ENCODE data around the gene MACROH2A1. TPM values are rescaled to one million over a fixed set of nuclear protein-coding genes. Genes with fewer than 3 reads are reported as not detected.

The MACROH2A1 gene
- total and polyA plus RNA-seq, 9 of the 15 experiments (the other 6 are each of a cell fraction or from before 2014, with no cell fraction given): 44.9 to 289 (median 193) TPM

- Histone ChIP-seq H4K20me1 (replicated peaks; ENCODE audit: control insufficient read depth, insufficient read depth, low read length) (no peaks in the 10 kb centered on the region), H3K9ac (ENCODE audit: insufficient read depth in 1 of 2, low read depth in 2 of 2, low read length in 2 of 2) (no peak overlapping the region), H3K4me1 (replicated peaks in 1 of 2; ENCODE audit: control insufficient read depth in 2 of 2, insufficient read depth in 2 of 2, low read length in 2 of 2) (peaks cover 7 to 12% of the 10 kb centered on the region in 2 experiments; a peak in 4 of 5 replicates), H3K4me2 (ENCODE audit: insufficient read depth, low read length) (no peak overlapping the region), H3K36me3 (ENCODE audit: control insufficient read depth, insufficient read depth, low read length) (no peaks in the 10 kb centered on the region), H3K27me3 (ENCODE audit: control insufficient read depth in 2 of 2, insufficient read depth in 2 of 2, low read length in 2 of 2) (no peaks in the 10 kb centered on the region), H3K9me3 (replicated peaks; ENCODE audit: control insufficient read depth, insufficient read depth, low read depth, low read length) (peaks cover 11% of the 10 kb centered on the region), H3K27ac (ENCODE audit: extremely low read depth, low read depth, low read length) (no peak overlapping the region), H3K4me3 (no peak overlapping the region), H3K9me1 (ENCODE audit: control insufficient read depth, insufficient read depth, low read length) (no peaks in the 10 kb centered on the region), H3K79me2 (ENCODE audit: control insufficient read depth, insufficient read depth, low read length) (no peaks in the 10 kb centered on the region), H2AFZ (ENCODE audit: low read depth, low read length) (peak overlapping the region; percentile 19; the same call in 1 of the 2 replicates)
- CTCF ChIA-PET (ENCODE audit: low intra/inter-chr PET ratio): no interaction called here
- POLR2A ChIA-PET: no interaction called here
- no peak for DNase-seq (ENCODE audit: extremely low read depth in 1 of 4, low spot score in 3 of 4)
- no peak for TF ChIP-seq MEF2A (IDR thresholded peaks at IDR 0.05; ENCODE audit: control insufficient read depth, low read depth, low read length)
- no peak for TF ChIP-seq TAL1 (IDR thresholded peaks at IDR 0.05)
- no peak for TF ChIP-seq ZNF143 (CRISPR knock-in tag; IDR thresholded peaks at IDR 0.05)
- no peak for TF ChIP-seq HDGF (IDR thresholded peaks at IDR 0.05)
- no peak for TF ChIP-seq RBM22 (IDR thresholded peaks at IDR 0.05; ENCODE audit: low read depth, low read length, poor library complexity, severe bottlenecking)
- TF ChIP-seq ELF2 (CRISPR knock-in tag; IDR thresholded peaks at IDR 0.05): no peak
- BruUV-seq (replicated peaks): no TSS peak
- in situ Hi-C loops (cut with MboI): no loop called here
- 31% methylated on average over 12 of the region's 12 CpGs for WGBS (ENCODE audit: insufficient coverage, low coverage, missing lambda C conversion rate)
- no peak for ATAC-seq
- FAIRE-seq: no peak
- intact Hi-C loops (cut with micrococcal nuclease): loop anchor here (5.0 to 10.0 kb wide), 3 partner anchors 47 to 225 kb away; no protein-coding TSS in a partner anchor
Measured at GRCh38 chr5:135429301-135430134, 30.5 kb upstream of the MACROH2A1 start.

All from K562 (cell line).